ENCODE results near the gene NPTX2. TPM values are rescaled to one million over a fixed set of nuclear protein-coding genes. Genes with fewer than 3 reads are reported as not detected.

The NPTX2 gene
- total RNA-seq, 1 experiment from 2014 or later, result not detected

GRCh38 chr7:98584830-98585229, 32.3 kb upstream of the NPTX2 start:
- intact Hi-C loops (cut with micrococcal nuclease), result no loop called here
- TF ChIP-seq EGR1 (IDR thresholded peaks at IDR 0.05; ENCODE audit: low read depth), result no peak
- TF ChIP-seq CTCF (IDR thresholded peaks at IDR 0.05 in 2 of 3, conservative IDR thresholded peaks at IDR 0.05 in 1 of 3; ENCODE audit: borderline replicate concordance in 1 of 3, insufficient read depth in 1 of 3, low read depth in 2 of 3, low read length in 2 of 3), result no peak
- no peak for TF ChIP-seq ATF3 (IDR thresholded peaks at IDR 0.05)
- no peak for TF ChIP-seq YY1 (IDR thresholded peaks at IDR 0.05; ENCODE audit: extremely low read depth, insufficient replicate concordance, low read depth, low read length)
- TF ChIP-seq SP1 (IDR thresholded peaks at IDR 0.05; ENCODE audit: low read depth), result no peak
- no peak for TF ChIP-seq JUND (IDR thresholded peaks at IDR 0.05)
- TF ChIP-seq CBX3 (IDR thresholded peaks at IDR 0.05; ENCODE audit: low read depth), result no peak
- TF ChIP-seq MAX (IDR thresholded peaks at IDR 0.05), result no peak
- TF ChIP-seq EZH2 (IDR thresholded peaks at IDR 0.05), result no peak
- TF ChIP-seq SRF (IDR thresholded peaks at IDR 0.05; ENCODE audit: low read depth), result no peak
- TF ChIP-seq REST (IDR thresholded peaks at IDR 0.05; ENCODE audit: low read depth), result no peak
- no peak for TF ChIP-seq ZNF274 (IDR thresholded peaks at IDR 0.05; ENCODE audit: low read depth, low read length)
- TF ChIP-seq POLR2AphosphoS5 (IDR thresholded peaks at IDR 0.05; ENCODE audit: low read depth, low read length), result no peak
- TF ChIP-seq FOSL1 (IDR thresholded peaks at IDR 0.05; ENCODE audit: low read depth), result no peak
- no peak for TF ChIP-seq TCF7L2 (IDR thresholded peaks at IDR 0.05; ENCODE audit: borderline replicate concordance, extremely low read depth, insufficient read depth, insufficient read length)
- no peak for TF ChIP-seq POLR2A (IDR thresholded peaks at IDR 0.05; ENCODE audit: borderline replicate concordance, extremely low read depth, insufficient read depth, insufficient read length)
- no peak for TF ChIP-seq ZFX (IDR thresholded peaks at IDR 0.05)
- no peak for TF ChIP-seq ELF1 (IDR thresholded peaks at IDR 0.05; ENCODE audit: borderline replicate concordance, low read depth)
- no peak for TF ChIP-seq EZH2phosphoT487 (IDR thresholded peaks at IDR 0.05; ENCODE audit: borderline replicate concordance)
- TF ChIP-seq CEBPB (IDR thresholded peaks at IDR 0.05; ENCODE audit: low read depth), result no peak
- Histone ChIP-seq H3K9ac (ENCODE audit: low read length) (no peak overlapping the region), H3K9me3 (ENCODE audit: control insufficient read depth in 1 of 2, insufficient read depth in 1 of 2, low read depth in 1 of 2, low read length in 2 of 2) (no peaks in the 10 kb centered on the region), H3K36me3 (ENCODE audit: control insufficient read depth in 1 of 2, insufficient read depth in 2 of 2, low read length in 2 of 2) (no peaks in the 10 kb centered on the region), H3K79me2 (ENCODE audit: insufficient read depth, low read length) (no peaks in the 10 kb centered on the region), H3K27me3 (ENCODE audit: insufficient read depth, low read length) (peaks cover 26% of the 10 kb centered on the region), H3K9me2 (ENCODE audit: insufficient read depth) (no peaks in the 10 kb centered on the region), H3K4me1 (ENCODE audit: control insufficient read depth in 1 of 2, insufficient read depth in 2 of 2, low read length in 2 of 2) (no peaks in the 10 kb centered on the region), H3K4me3 (replicated peaks in 1 of 2; ENCODE audit: low read depth in 1 of 2, low read length in 2 of 2) (no peak overlapping the region), H3K4me2 (ENCODE audit: low read length) (no peak overlapping the region), H3K27ac (ENCODE audit: low read depth, low read length) (no peak overlapping the region), H2AFZ (ENCODE audit: low read depth, low read length, poor library complexity, severe bottlenecking) (no peak overlapping the region), H4K20me1 (ENCODE audit: insufficient read depth) (no peaks in the 10 kb centered on the region)
- ChIA-PET POLR2A (no interaction called here), RAD21 (ENCODE audit: low non-redundant PET in 1 of 2, low total read pairs in 2 of 2, uncharacterized antibody in 2 of 2, unreplicated experiment in 2 of 2) (no interaction called here), CTCF (no interaction called here)
- BruUV-seq (replicated peaks), result no TSS peak
- DNase-seq (ENCODE audit: low read depth, low spot score) (no peak), ATAC-seq (no peak)

Data from HCT116 (cell line).